ENCODE results near the gene ASB15.

Gene ASB15

GRCh38 chr7:123557398-123558288 lies 44.0 kb upstream of the ASB15 start, which contains the start of gene NDUFA5:
Gene NDUFA5 (minus strand): TSS chr7:123557818. CDS start chr7:123557795, 23 bp downstream.
- H3K27me3 ChIP-seq (replicated peaks in 2 of 5; ENCODE audit: control insufficient read depth in 4 of 5, insufficient read depth in 5 of 5, low read length in 4 of 5) = peaks cover 0 to 3% (median 2%) of the 10 kb centered on the region in 5 experiments
- DNase-seq = peak; percentile 99
- peak within 1 kb of the TSS; percentile 89 to 100 (median 98) for H3K4me3 ChIP-seq (ENCODE audit: control insufficient read depth in 1 of 7, extremely low read depth in 1 of 7, insufficient read depth in 4 of 7, low read depth in 2 of 7, low read length in 6 of 7)
- POLR2A ChIA-PET = interaction anchor here (0.6 kb wide), 1 partner anchor 24 kb away, joined by 3 read pairs; the partner anchor contains the start of gene IQUB
- peaks cover 2 to 15% (median 11%) of the 10 kb centered on the region in 4 experiments for H3K36me3 ChIP-seq (ENCODE audit: control insufficient read depth in 4 of 4, insufficient read depth in 4 of 4, low read length in 3 of 4)
- H3K4me1 ChIP-seq (ENCODE audit: control extremely low read depth in 1 of 4, control insufficient read depth in 4 of 4, insufficient read depth in 4 of 4, low read length in 3 of 4) = peaks cover 5 to 18% (median 11%) of the 10 kb centered on the region in 4 experiments
- H3K27ac ChIP-seq (ENCODE audit: insufficient read depth in 1 of 2, low read depth in 1 of 2, low read length in 2 of 2, poor library complexity in 1 of 2, severe bottlenecking in 2 of 2) = peak within 1 kb of the TSS; percentile 97 to 99
- CTCF ChIA-PET = interaction anchor here (1.1 to 1.9 kb wide), 3 partner anchors 23 to 192 kb away, joined by 4 to 7 read pairs (median 4); partner anchors contain the start of gene IQUB
- no peaks in the 10 kb centered on the region for H3K9me3 ChIP-seq (ENCODE audit: control extremely low read depth in 1 of 5, control insufficient read depth in 4 of 5, insufficient read depth in 2 of 5, low read depth in 1 of 5, low read length in 4 of 5)
- 2% methylated on average over 34 of the region's 40 CpGs for WGBS (ENCODE audit: insufficient coverage)

- DNase-seq = no peak
- peaks cover 0 to 3% (median 2%) of the 10 kb centered on the region in 5 experiments for H3K27me3 ChIP-seq (replicated peaks in 2 of 5; ENCODE audit: control insufficient read depth in 4 of 5, insufficient read depth in 5 of 5, low read length in 4 of 5)
- CTCF ChIA-PET = interaction anchor here (1.1 to 1.9 kb wide), 2 partner anchors 64 to 191 kb away, joined by 4 to 7 read pairs; no protein-coding TSS in a partner anchor
- H3K4me3 ChIP-seq (ENCODE audit: control insufficient read depth in 1 of 7, extremely low read depth in 1 of 7, insufficient read depth in 4 of 7, low read depth in 2 of 7, low read length in 6 of 7) = peak overlapping the region in 6 of 7 experiments; percentile 89 to 100 (median 98)
- H3K9me3 ChIP-seq (ENCODE audit: control extremely low read depth in 1 of 5, control insufficient read depth in 4 of 5, insufficient read depth in 2 of 5, low read depth in 1 of 5, low read length in 4 of 5) = no peaks in the 10 kb centered on the region
- POLR2A ChIA-PET = no interaction called here
- H3K4me1 ChIP-seq (ENCODE audit: control extremely low read depth in 1 of 4, control insufficient read depth in 4 of 4, insufficient read depth in 4 of 4, low read length in 3 of 4) = peaks cover 5 to 18% (median 11%) of the 10 kb centered on the region in 4 experiments
- peaks cover 0 to 10% (median 6%) of the 10 kb centered on the region in 4 experiments for H3K36me3 ChIP-seq (ENCODE audit: control insufficient read depth in 4 of 4, insufficient read depth in 4 of 4, low read length in 3 of 4)
- no CpG with 5 or more reads among the region's 4 CpGs for WGBS (ENCODE audit: insufficient coverage)
- peak overlapping the region; percentile 97 to 99 for H3K27ac ChIP-seq (ENCODE audit: insufficient read depth in 1 of 2, low read depth in 1 of 2, low read length in 2 of 2, poor library complexity in 1 of 2, severe bottlenecking in 2 of 2)
These were observed 43.2 kb upstream of the ASB15 start for GRCh38 chr7:123558289-123558874.

- DNase-seq = no peak
- CTCF ChIA-PET = no interaction called here
These were observed 39.5 kb upstream of the ASB15 start for GRCh38 chr7:123562121-123562520.

GRCh38 chr7:123569352-123570010 lies 32.1 kb upstream of the ASB15 start:
- Histone ChIP-seq H3K36me3 (ENCODE audit: control insufficient read depth in 4 of 4, insufficient read depth in 4 of 4, low read length in 3 of 4) (no peaks in the 10 kb centered on the region), H3K27ac (ENCODE audit: insufficient read depth in 1 of 2, low read depth in 1 of 2, low read length in 2 of 2, poor library complexity in 1 of 2, severe bottlenecking in 2 of 2) (no peak overlapping the region), H3K27me3 (replicated peaks in 2 of 5; ENCODE audit: control insufficient read depth in 4 of 5, insufficient read depth in 5 of 5, low read length in 4 of 5) (peaks cover 0 to 2% (median 0%) of the 10 kb centered on the region in 5 experiments), H3K9me3 (ENCODE audit: control extremely low read depth in 1 of 5, control insufficient read depth in 4 of 5, insufficient read depth in 2 of 5, low read depth in 1 of 5, low read length in 4 of 5) (no peaks in the 10 kb centered on the region), H3K4me1 (ENCODE audit: control extremely low read depth in 1 of 4, control insufficient read depth in 4 of 4, insufficient read depth in 4 of 4, low read length in 3 of 4) (peaks cover 0 to 3% (median 1%) of the 10 kb centered on the region in 4 experiments), H3K4me3 (ENCODE audit: control insufficient read depth in 1 of 7, extremely low read depth in 1 of 7, insufficient read depth in 4 of 7, low read depth in 2 of 7, low read length in 6 of 7) (no peak overlapping the region)
- POLR2A ChIA-PET = interaction anchor here (0.6 kb wide), 1 partner anchor 315 kb away, joined by 4 read pairs; no protein-coding TSS in a partner anchor
- DNase-seq = peak in 2 of 3 donors; percentile 60 to 76
- WGBS (ENCODE audit: insufficient coverage) = 0% methylated on average over 1 of the region's 2 CpGs
- CTCF ChIA-PET = interaction anchor here (1.8 kb wide), 1 partner anchor 12 kb away, joined by 6 read pairs; no protein-coding TSS in a partner anchor

More at GRCh38 chr7:123562121-123562520, 39.5 kb upstream of the ASB15 start:
- Histone ChIP-seq H3K27me3 (replicated peaks in 2 of 5; ENCODE audit: control insufficient read depth in 4 of 5, insufficient read depth in 5 of 5, low read length in 4 of 5) (peaks cover 0 to 3% (median 2%) of the 10 kb centered on the region in 5 experiments), H3K36me3 (ENCODE audit: control insufficient read depth in 4 of 4, insufficient read depth in 4 of 4, low read length in 3 of 4) (no peaks in the 10 kb centered on the region), H3K27ac (ENCODE audit: insufficient read depth in 1 of 2, low read depth in 1 of 2, low read length in 2 of 2, poor library complexity in 1 of 2, severe bottlenecking in 2 of 2) (no peak overlapping the region), H3K4me1 (ENCODE audit: control extremely low read depth in 1 of 4, control insufficient read depth in 4 of 4, insufficient read depth in 4 of 4, low read length in 3 of 4) (peaks cover 0 to 2% (median under 1%) of the 10 kb centered on the region in 4 experiments), H3K4me3 (ENCODE audit: control insufficient read depth in 1 of 7, extremely low read depth in 1 of 7, insufficient read depth in 4 of 7, low read depth in 2 of 7, low read length in 6 of 7) (no peak overlapping the region), H3K9me3 (ENCODE audit: control extremely low read depth in 1 of 5, control insufficient read depth in 4 of 5, insufficient read depth in 2 of 5, low read depth in 1 of 5, low read length in 4 of 5) (no peaks in the 10 kb centered on the region)
- POLR2A ChIA-PET = no interaction called here

- no peak overlapping the region for H3K27ac ChIP-seq (ENCODE audit: insufficient read depth in 1 of 2, low read depth in 1 of 2, low read length in 2 of 2, poor library complexity in 1 of 2, severe bottlenecking in 2 of 2)
- no peaks in the 10 kb centered on the region for H3K9me3 ChIP-seq (ENCODE audit: control extremely low read depth in 1 of 5, control insufficient read depth in 4 of 5, insufficient read depth in 2 of 5, low read depth in 1 of 5, low read length in 4 of 5)
- DNase-seq = no peak
- peaks cover 0 to 3% (median 1%) of the 10 kb centered on the region in 4 experiments for H3K4me1 ChIP-seq (ENCODE audit: control extremely low read depth in 1 of 4, control insufficient read depth in 4 of 4, insufficient read depth in 4 of 4, low read length in 3 of 4)
- POLR2A ChIA-PET = interaction anchor here (0.6 kb wide), 1 partner anchor 191 kb away, joined by 3 read pairs; no protein-coding TSS in a partner anchor
- no peak overlapping the region for H3K4me3 ChIP-seq (ENCODE audit: control insufficient read depth in 1 of 7, extremely low read depth in 1 of 7, insufficient read depth in 4 of 7, low read depth in 2 of 7, low read length in 6 of 7)
- CTCF ChIA-PET = interaction anchor here (1.8 kb wide), 1 partner anchor 11 kb away, joined by 6 read pairs; no protein-coding TSS in a partner anchor
- no peaks in the 10 kb centered on the region for H3K36me3 ChIP-seq (ENCODE audit: control insufficient read depth in 4 of 4, insufficient read depth in 4 of 4, low read length in 3 of 4)
- WGBS (ENCODE audit: insufficient coverage) = 95% methylated on average over 2 of the region's 4 CpGs
- H3K27me3 ChIP-seq (replicated peaks in 2 of 5; ENCODE audit: control insufficient read depth in 4 of 5, insufficient read depth in 5 of 5, low read length in 4 of 5) = peaks cover 0 to 2% (median 0%) of the 10 kb centered on the region in 5 experiments
These were observed 31.0 kb upstream of the ASB15 start for GRCh38 chr7:123570390-123571182.

- no CpG with 5 or more reads among the region's 1 CpG for WGBS (ENCODE audit: insufficient coverage)
- POLR2A ChIA-PET = no interaction called here
- Histone ChIP-seq H3K4me1 (ENCODE audit: control extremely low read depth in 1 of 4, control insufficient read depth in 4 of 4, insufficient read depth in 4 of 4, low read length in 3 of 4) (peaks cover 0 to 3% (median 1%) of the 10 kb centered on the region in 4 experiments), H3K27ac (ENCODE audit: insufficient read depth in 1 of 2, low read depth in 1 of 2, low read length in 2 of 2, poor library complexity in 1 of 2, severe bottlenecking in 2 of 2) (no peak overlapping the region), H3K27me3 (replicated peaks in 2 of 5; ENCODE audit: control insufficient read depth in 4 of 5, insufficient read depth in 5 of 5, low read length in 4 of 5) (peaks cover 0 to 2% (median 0%) of the 10 kb centered on the region in 5 experiments), H3K36me3 (ENCODE audit: control insufficient read depth in 4 of 4, insufficient read depth in 4 of 4, low read length in 3 of 4) (no peaks in the 10 kb centered on the region), H3K4me3 (ENCODE audit: control insufficient read depth in 1 of 7, extremely low read depth in 1 of 7, insufficient read depth in 4 of 7, low read depth in 2 of 7, low read length in 6 of 7) (no peak overlapping the region), H3K9me3 (ENCODE audit: control extremely low read depth in 1 of 5, control insufficient read depth in 4 of 5, insufficient read depth in 2 of 5, low read depth in 1 of 5, low read length in 4 of 5) (no peaks in the 10 kb centered on the region)
- CTCF ChIA-PET = no interaction called here
- no peak for DNase-seq
These were observed 30.4 kb upstream of the ASB15 start for GRCh38 chr7:123571187-123571586.
